Muscle of leg (tissue), 11 donors: ENCODE data around the gene MED22. TPM values are rescaled to one million over a fixed set of nuclear protein-coding genes. Genes with fewer than 3 reads are reported as not detected.
"Not testable (repeated sequence)": the region's sequence is repeated elsewhere in the genome, so short reads cannot be mapped to it uniquely, and the experiment has no call there.

Experiments used
- DNase-seq: peaks from one replicate; pipeline ENCODE4 v3.0.0; 2013
- H3K27ac ChIP-seq: one replicate; pipeline ENCODE4 v1.5.1; 2013; ENCODE audit warnings: mild to moderate bottlenecking, low read length, control low read depth
- H3K27me3 ChIP-seq: one replicate; pipeline ENCODE4 v1.6.1; 2013; ENCODE audit warnings: low read length; ENCODE audit not compliant: control insufficient read depth, insufficient read depth
- H3K36me3 ChIP-seq: one replicate; pipeline ENCODE4 v1.6.1; 2013; ENCODE audit warnings: low read length; ENCODE audit not compliant: control insufficient read depth, insufficient read depth
- H3K4me1 ChIP-seq: one replicate; pipeline ENCODE4 v1.6.1; 2013; ENCODE audit warnings: low read length; ENCODE audit not compliant: control insufficient read depth, insufficient read depth
- H3K4me3 ChIP-seq: one replicate; pipeline ENCODE4 v1.5.1; 2013; ENCODE audit warnings: low read length, control low read depth
- H3K9me3 ChIP-seq: replicated peaks from 2 replicates; pipeline ENCODE4 v1.6.1; 2013; ENCODE audit warnings: low read depth, low read length; ENCODE audit not compliant: control insufficient read depth
- WGBS: methylation state at CpG from one replicate; pipeline ENCODE4 v1.1.5; 2013; ENCODE audit warnings: missing lambda C conversion rate; ENCODE audit not compliant: insufficient coverage; 5-methylcytosine and 5-hydroxymethylcytosine counted together
- polyA plus RNA-seq, 8 donors: library from polyadenylated mRNA; unstranded; fragments of 120-200 nt; gene quantifications; one replicate each; pipeline versions ENCODE4 v1.2.1 to v1.2.3, GENCODE V29; 2013; ENCODE audit warnings: inconsistent platforms in 1 of 8, low replicate concordance in 1 of 8; ENCODE audit not compliant: insufficient read length in 8 of 8, insufficient read depth in 1 of 8
- total RNA-seq: library from RNA; stranded (reverse); fragments of 120-200 nt; gene quantifications from one replicate; pipeline ENCODE4 v1.2.4, GENCODE V29; 2013

Gene MED22
- total and polyA plus RNA-seq, 9 donors: 22.7 to 29.0 (median 25.9) TPM

DNA sequence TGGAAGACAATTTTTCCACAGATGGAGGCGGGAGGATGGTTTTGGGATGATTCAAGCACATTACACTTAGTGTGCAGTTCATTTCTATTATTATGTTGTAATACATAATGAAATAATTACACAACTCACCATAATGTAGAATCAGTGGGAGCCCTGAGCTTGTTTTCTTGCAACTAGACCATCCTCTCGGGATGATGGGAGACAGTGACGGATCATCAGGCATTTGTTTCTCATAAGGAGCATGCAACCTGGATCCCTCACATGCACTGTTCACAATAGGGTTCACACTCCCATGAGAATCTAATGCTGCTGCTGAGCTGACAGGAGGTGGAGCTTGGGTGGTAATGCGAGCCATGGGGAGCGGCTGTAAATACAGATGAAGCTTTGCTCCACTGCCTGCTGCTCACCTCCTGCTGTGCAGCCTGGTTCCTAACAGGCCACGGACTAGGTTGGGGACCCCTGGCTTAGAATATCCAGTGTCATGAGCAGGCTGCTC, 29.8 kb upstream of the MED22 start:
- H3K4me3 ChIP-seq: no peak overlapping the region
- 51% methylated on average over 5 of the region's 6 CpGs for WGBS
- peaks cover 6% of the 10 kb centered on the region for H3K36me3 ChIP-seq
- peaks cover 5% of the 10 kb centered on the region for H3K4me1 ChIP-seq
- no peaks in the 10 kb centered on the region for H3K27me3 ChIP-seq
- DNase-seq: no peak
- no peak overlapping the region for H3K27ac ChIP-seq
- H3K9me3 ChIP-seq: peaks cover 3% of the 10 kb centered on the region

DNA sequence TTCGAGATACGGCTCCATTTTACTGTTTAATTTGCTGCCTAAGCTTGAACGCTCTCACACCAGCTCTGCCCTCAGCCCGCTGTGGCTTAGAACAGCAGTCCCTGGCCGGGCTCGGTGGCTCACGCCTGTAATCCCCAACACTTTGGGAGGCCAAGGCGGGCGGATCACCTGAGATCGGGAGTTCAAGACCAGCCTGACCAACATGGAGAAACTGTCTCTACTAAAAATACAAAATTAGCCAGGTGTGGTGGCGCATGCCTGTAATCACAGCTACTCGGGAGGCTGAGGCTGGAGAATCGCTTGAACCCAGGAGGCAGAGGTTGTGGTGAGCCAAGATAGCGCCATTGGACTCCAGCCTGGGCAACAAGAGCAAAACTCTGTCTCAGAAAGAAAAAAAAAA, 29.3 kb upstream of the MED22 start:
- H3K27ac ChIP-seq, DNase-seq, H3K36me3 ChIP-seq, H3K9me3 ChIP-seq, H3K27me3 ChIP-seq, H3K4me1 ChIP-seq, H3K4me3 ChIP-seq: not testable (repeated sequence)
- 75% methylated on average over 13 of the region's 14 CpGs for WGBS

- Histone ChIP-seq H3K36me3 (peaks cover 13% of the 10 kb centered on the region), H3K27ac (peak within 1 kb of the TSS; percentile 91), H3K9me3 (peaks cover 3% of the 10 kb centered on the region), H3K4me3 (peak within 1 kb of the TSS; percentile 90), H3K27me3 (no peaks in the 10 kb centered on the region), H3K4me1 (peaks cover 21% of the 10 kb centered on the region)
- WGBS: under 1% methylated on average over 120 of the region's 120 CpGs
- DNase-seq: peak; percentile 99
Observed at GRCh38 chr9:133375724-133376654, 28.1 kb upstream of the MED22 start, which contains the start of the genes STKLD1 and SURF4. Gene STKLD1, plus strand, starts transcription at chr9:133376366. Its CDS starts 108 bp downstream, at chr9:133376474. Gene SURF4, minus strand, starts transcription at chr9:133376060. Its CDS starts 91 bp downstream, at chr9:133375969.

DNA sequence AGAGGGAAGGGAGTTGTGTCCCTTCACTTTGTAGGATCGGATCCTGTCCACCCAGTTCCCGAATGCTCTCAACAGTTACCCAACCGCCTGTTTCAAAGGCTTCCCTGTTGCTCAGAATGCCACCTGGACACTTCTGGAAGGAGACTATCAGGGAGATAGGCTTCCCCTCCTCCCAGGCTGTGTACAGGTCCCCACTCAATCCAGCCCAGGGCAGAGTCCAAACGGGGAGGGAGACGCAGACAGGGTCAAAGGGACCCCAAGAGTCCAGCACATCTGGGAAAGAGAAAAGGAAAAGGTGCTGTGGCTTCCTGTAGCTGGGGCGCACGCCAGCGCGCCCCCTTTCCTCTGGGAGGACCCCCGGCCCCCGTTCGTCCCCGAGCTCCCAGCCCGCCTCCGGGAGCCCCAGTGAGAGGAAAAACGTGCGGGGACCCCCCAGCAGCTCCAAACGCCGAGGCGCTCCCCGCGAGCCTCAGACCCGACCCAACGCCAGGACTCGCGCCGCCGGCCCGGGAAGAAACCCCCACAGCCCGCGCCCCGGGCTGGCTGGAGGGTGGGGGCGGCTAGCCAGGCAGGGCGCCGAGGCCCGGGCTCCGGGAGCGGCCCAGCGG, 27.3 kb upstream of the MED22 start:
- Histone ChIP-seq H3K27ac (peak overlapping the region; percentile 91), H3K36me3 (peaks cover 20% of the 10 kb centered on the region), H3K9me3 (peaks cover 3% of the 10 kb centered on the region), H3K4me1 (peaks cover 23% of the 10 kb centered on the region), H3K4me3 (peak overlapping the region; percentile 90), H3K27me3 (no peaks in the 10 kb centered on the region)
- under 1% methylated on average over 34 of the region's 39 CpGs for WGBS
- DNase-seq: peak; percentile 47

DNA sequence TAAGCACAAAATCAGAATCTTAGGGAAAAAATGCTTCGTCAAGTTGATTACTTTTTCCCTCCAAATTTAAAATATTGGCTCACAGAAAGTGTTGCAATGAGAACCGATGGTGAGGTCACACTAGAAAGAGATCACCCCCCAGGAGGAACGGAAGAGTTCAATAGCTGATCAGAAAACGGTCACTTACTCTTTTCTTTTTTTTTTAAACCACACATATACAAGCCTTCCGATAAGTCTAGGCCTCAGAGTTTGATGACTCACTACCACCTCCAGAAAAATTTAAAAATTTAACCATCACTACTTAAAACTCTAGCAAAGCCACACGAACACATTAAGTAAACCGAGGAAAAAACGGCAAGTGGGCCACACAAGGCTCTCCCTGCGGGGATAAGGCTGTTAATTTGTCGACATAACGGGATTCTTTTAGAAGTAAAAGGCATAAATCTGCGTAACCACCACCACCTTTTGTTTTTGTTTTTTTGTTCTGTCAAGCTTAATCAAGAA, 26.7 kb upstream of the MED22 start:
- Histone ChIP-seq H3K27ac (peak overlapping the region; percentile 91), H3K4me1 (peaks cover 23% of the 10 kb centered on the region), H3K27me3 (no peaks in the 10 kb centered on the region), H3K36me3 (peaks cover 24% of the 10 kb centered on the region), H3K9me3 (peaks cover 3% of the 10 kb centered on the region), H3K4me3 (peak overlapping the region; percentile 90)
- 0% methylated on average over 3 of the region's 12 CpGs for WGBS
- no peak for DNase-seq

GRCh38 chr9:133372144-133372543, 24.2 kb upstream of the MED22 start:
- no peak overlapping the region for H3K27ac ChIP-seq
- no peaks in the 10 kb centered on the region for H3K27me3 ChIP-seq
- peaks cover 43% of the 10 kb centered on the region for H3K36me3 ChIP-seq
- H3K4me3 ChIP-seq: no peak overlapping the region
- WGBS: 63% methylated on average over 5 of the region's 7 CpGs
- H3K4me1 ChIP-seq: peaks cover 34% of the 10 kb centered on the region
- no peaks in the 10 kb centered on the region for H3K9me3 ChIP-seq
- DNase-seq: no peak

DNA sequence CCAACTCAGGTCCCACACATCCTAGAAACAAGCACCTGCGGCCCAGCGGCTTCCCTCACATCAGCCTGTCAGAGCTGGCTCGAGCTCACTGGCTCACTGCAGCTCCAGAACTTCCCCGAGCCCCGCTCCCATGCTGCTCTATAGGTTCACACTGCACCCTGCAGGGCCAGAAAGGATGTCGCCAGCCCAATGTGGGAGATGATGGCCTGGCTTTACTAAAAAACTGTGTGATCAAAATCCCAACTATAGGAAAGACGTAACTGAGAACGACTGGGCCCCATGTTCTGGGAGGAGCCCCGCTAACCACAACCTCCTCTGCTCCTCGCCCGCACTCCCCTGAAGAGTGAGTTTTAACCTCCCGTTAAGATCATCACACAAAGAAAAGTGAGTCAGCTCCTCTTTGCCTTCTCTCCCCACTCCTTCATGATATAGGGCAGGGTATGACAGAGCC, 23.4 kb upstream of the MED22 start:
- WGBS: 57% methylated on average over 6 of the region's 12 CpGs

DNA sequence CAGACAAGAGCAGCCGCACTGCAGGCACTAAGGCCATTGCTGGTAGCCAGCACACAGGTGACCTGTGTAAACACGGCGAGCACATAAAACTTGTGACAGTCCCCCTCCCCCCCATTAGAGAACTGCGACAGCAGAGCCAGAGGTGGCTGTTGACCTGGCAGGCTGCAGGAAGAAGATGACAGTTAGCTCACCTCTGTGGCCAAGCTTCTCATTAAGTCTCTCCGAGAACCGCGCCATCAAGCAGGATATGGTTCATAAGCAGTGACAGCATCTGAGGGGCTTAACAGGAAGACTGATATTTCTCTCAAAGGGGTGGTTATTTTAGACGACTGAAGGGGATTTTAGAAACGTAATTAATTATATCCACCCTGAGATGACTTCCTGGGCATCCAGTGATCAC, 22.8 kb upstream of the MED22 start:
- peaks cover 58% of the 10 kb centered on the region for H3K36me3 ChIP-seq
- H3K4me3 ChIP-seq: no peak overlapping the region
- no peak for DNase-seq
- H3K27me3 ChIP-seq: no peaks in the 10 kb centered on the region
- WGBS: 66% methylated on average over 5 of the region's 9 CpGs
- H3K9me3 ChIP-seq: no peaks in the 10 kb centered on the region
- peaks cover 30% of the 10 kb centered on the region for H3K4me1 ChIP-seq
- no peak overlapping the region for H3K27ac ChIP-seq

More for the DNA sequence above, 23.4 kb upstream of the MED22 start:
- DNase-seq: no peak
- no peak overlapping the region for H3K27ac ChIP-seq
- H3K4me1 ChIP-seq: peaks cover 30% of the 10 kb centered on the region
- peaks cover 52% of the 10 kb centered on the region for H3K36me3 ChIP-seq
- no peak overlapping the region for H3K4me3 ChIP-seq
- no peaks in the 10 kb centered on the region for H3K27me3 ChIP-seq
- H3K9me3 ChIP-seq: no peaks in the 10 kb centered on the region

- H3K4me1 ChIP-seq: peaks cover 30% of the 10 kb centered on the region
- WGBS: 94% methylated on average over 2 of the region's 7 CpGs
- H3K36me3 ChIP-seq: peaks cover 65% of the 10 kb centered on the region
- DNase-seq: no peak
- H3K4me3 ChIP-seq: no peak overlapping the region
- no peaks in the 10 kb centered on the region for H3K27me3 ChIP-seq
- no peak overlapping the region for H3K27ac ChIP-seq
- H3K9me3 ChIP-seq: no peaks in the 10 kb centered on the region
Observed at GRCh38 chr9:133369933-133370332, 22.0 kb upstream of the MED22 start.

- H3K4me1 ChIP-seq: peaks cover 30% of the 10 kb centered on the region
- no peaks in the 10 kb centered on the region for H3K9me3 ChIP-seq
- no peak for DNase-seq
- peaks cover 69% of the 10 kb centered on the region for H3K36me3 ChIP-seq
- no peaks in the 10 kb centered on the region for H3K27me3 ChIP-seq
- H3K27ac ChIP-seq: no peak overlapping the region
- H3K4me3 ChIP-seq: no peak overlapping the region
- WGBS: 80% methylated on average over 1 of the region's 6 CpGs
Observed at GRCh38 chr9:133369422-133369821, 21.5 kb upstream of the MED22 start.
